Neural progenitor cell (in vitro differentiated cells): ENCODE data around the gene NBEAL2. TPM values are rescaled to one million over a fixed set of nuclear protein-coding genes. Genes with fewer than 3 reads are reported as not detected.

Experiments
- DNase-seq: peaks from one replicate; pipeline ENCODE4 v3.0.0-alpha.2; 2016; ENCODE audit warnings: low spot score
- H2AFZ ChIP-seq: fragments of 200-600 bp; sonication (generic); replicated peaks from 2 replicates; pipeline ENCODE4 v1.6.1; 2016; ENCODE audit warnings: antibody characterized with exemption
- H3F3A ChIP-seq: fragments of 200-600 bp; sonication (generic); 2 replicates; pipeline ENCODE4 v1.6.1; 2016; ENCODE audit warnings: antibody characterized with exemption, low read depth
- H3K27ac ChIP-seq: fragments of 200-600 bp; sonication (generic); 2 replicates; pipeline ENCODE4 v1.5.1; 2016; ENCODE audit warnings: mild to moderate bottlenecking
- H3K27me3 ChIP-seq: fragments of 200-600 bp; sonication (generic); 2 replicates; pipeline ENCODE4 v1.6.1; 2016; ENCODE audit warnings: mild to moderate bottlenecking, moderate library complexity
- H3K36me3 ChIP-seq: fragments of 200-600 bp; sonication (generic); 2 replicates; pipeline ENCODE4 v1.5.1; 2016
- H3K4me1 ChIP-seq: fragments of 200-600 bp; sonication (generic); 2 replicates; pipeline ENCODE4 v1.6.1; 2016; ENCODE audit warnings: mixed run types
- H3K4me2 ChIP-seq: fragments of 200-600 bp; sonication (generic); 2 replicates; pipeline ENCODE4 v1.6.1; 2016
- H3K4me3 ChIP-seq: fragments of 200-600 bp; sonication (generic); 2 replicates; pipeline ENCODE4 v1.5.1; 2016
- H3K79me2 ChIP-seq: fragments of 200-600 bp; sonication (generic); 2 replicates; pipeline ENCODE4 v1.6.1; 2016; ENCODE audit warnings: low read depth
- H3K9ac ChIP-seq: fragments of 200-600 bp; sonication (generic); 2 replicates; pipeline ENCODE4 v1.6.1; 2016
- H3K9me3 ChIP-seq: fragments of 200-600 bp; sonication (generic); 2 replicates; pipeline ENCODE4 v1.5.1; 2016; ENCODE audit warnings: low read depth
- H4K20me1 ChIP-seq: fragments of 200-600 bp; sonication (generic); 2 replicates; pipeline ENCODE4 v1.6.1; 2016; ENCODE audit warnings: low read depth
- H3K27ac Mint-ChIP-seq: 3 replicates; pipeline ENCODE4 v1.8.0; 2021; ENCODE audit warnings: mixed read lengths
- H3K27me3 Mint-ChIP-seq: 2 replicates; pipeline ENCODE4 v1.8.0; 2022; ENCODE audit warnings: low read depth, mild to moderate bottlenecking, inconsistent platforms, moderate library complexity, mixed read lengths; ENCODE audit not compliant: insufficient read depth
- H3K36me3 Mint-ChIP-seq: 3 replicates; pipeline ENCODE4 v1.8.0; 2021; ENCODE audit warnings: mixed read lengths
- H3K4me1 Mint-ChIP-seq: 3 replicates; pipeline ENCODE4 v1.8.0; 2021; ENCODE audit warnings: mixed read lengths
- H3K4me3 Mint-ChIP-seq: 3 replicates; pipeline ENCODE4 v1.8.0; 2021; ENCODE audit warnings: mild to moderate bottlenecking, moderate library complexity, mixed read lengths
- H3K9me3 Mint-ChIP-seq: 3 replicates; pipeline ENCODE4 v1.8.0; 2020; ENCODE audit warnings: mixed read lengths
- CTCF ChIP-seq: fragments of 200-600 bp; sonication (generic); IDR thresholded peaks from 2 replicates; pipeline ENCODE4 v1.5.1; 2017; ENCODE audit warnings: antibody characterized with exemption, mild to moderate bottlenecking
- EZH2 ChIP-seq: fragments of 200-600 bp; sonication (generic); IDR thresholded peaks from 2 replicates; pipeline ENCODE4 v1.6.1; 2017; ENCODE audit warnings: antibody characterized with exemption, mild to moderate bottlenecking, moderate library complexity
- EZH2phosphoT487 ChIP-seq: fragments of 200-600 bp; sonication (generic); IDR thresholded peaks from 2 replicates; pipeline ENCODE4 v1.6.1; 2017; ENCODE audit warnings: antibody characterized with exemption
- total RNA-seq: library from RNA; depleted of rRNA; stranded (reverse); fragments of >200 nt; gene quantifications from 2 replicates; pipeline ENCODE4 v1.2.3, GENCODE V29; 2015; ENCODE audit warnings: low replicate concordance

The NBEAL2 gene
- total RNA-seq, 1 donor from 2014 or later, result 6.3 TPM

GRCh38 chr3:46979958-46980497 is 562 bp downstream of the NBEAL2 start:
- peaks cover 14% of the 10 kb centered on the region for H4K20me1 ChIP-seq
- no peak overlapping the region for H3K27ac Mint-ChIP-seq

GRCh38 chr3:46981932-46982471 is 2.5 kb downstream of the NBEAL2 start:
- Histone ChIP-seq H3F3A (no peaks in the 10 kb centered on the region), H3K27ac (no peak overlapping the region), H3K9me3 (no peaks in the 10 kb centered on the region), H3K36me3 (no peaks in the 10 kb centered on the region), H3K9ac (no peak overlapping the region), H3K4me1 (peaks cover under 1% of the 10 kb centered on the region), H2AFZ (no peak overlapping the region), H3K27me3 (no peaks in the 10 kb centered on the region), H3K79me2 (no peaks in the 10 kb centered on the region), H3K4me2 (no peak overlapping the region), H3K4me3 (no peak overlapping the region), H4K20me1 (no peaks in the 10 kb centered on the region)
- DNase-seq, result no peak
- Mint-ChIP-seq H3K27ac (no peak overlapping the region), H3K27me3 (peaks cover 10% of the 10 kb centered on the region), H3K4me1 (peaks cover 20% of the 10 kb centered on the region), H3K36me3 (no peaks in the 10 kb centered on the region), H3K4me3 (no peak overlapping the region), H3K9me3 (no peaks in the 10 kb centered on the region)
- TF ChIP-seq EZH2, result no peak
- TF ChIP-seq CTCF, result no peak
- TF ChIP-seq EZH2phosphoT487, result no peak

More at GRCh38 chr3:46979958-46980497, 562 bp downstream of the NBEAL2 start:
- no peak for TF ChIP-seq EZH2phosphoT487
- TF ChIP-seq CTCF, result no peak
- no peak for TF ChIP-seq EZH2
- no peaks in the 10 kb centered on the region for H3K27me3 ChIP-seq
- H3K27me3 Mint-ChIP-seq, result peaks cover 9% of the 10 kb centered on the region
- no peak overlapping the region for H3K27ac ChIP-seq
- H3K36me3 ChIP-seq, result no peaks in the 10 kb centered on the region
- no peaks in the 10 kb centered on the region for H3K9me3 Mint-ChIP-seq
- H2AFZ ChIP-seq, result peak overlapping the region; percentile 92
- H3K9ac ChIP-seq, result no peak overlapping the region
- H3F3A ChIP-seq, result no peaks in the 10 kb centered on the region
- peaks cover 15% of the 10 kb centered on the region for H3K79me2 ChIP-seq
- H3K4me1 ChIP-seq, result no peaks in the 10 kb centered on the region
- H3K36me3 Mint-ChIP-seq, result no peaks in the 10 kb centered on the region
- DNase-seq, result no peak
- peak overlapping the region; percentile 68 for H3K4me3 ChIP-seq
- H3K4me1 Mint-ChIP-seq, result peaks cover 29% of the 10 kb centered on the region
- H3K4me2 ChIP-seq, result peak overlapping the region; percentile 88
- peak overlapping the region; percentile 85 for H3K4me3 Mint-ChIP-seq
- no peaks in the 10 kb centered on the region for H3K9me3 ChIP-seq

GRCh38 chr3:46982546-46982945 is 3.1 kb downstream of the NBEAL2 start:
- no peaks in the 10 kb centered on the region for H3K36me3 Mint-ChIP-seq
- Histone ChIP-seq H3K79me2 (no peaks in the 10 kb centered on the region), H4K20me1 (no peaks in the 10 kb centered on the region), H2AFZ (no peak overlapping the region), H3K36me3 (no peaks in the 10 kb centered on the region), H3K4me3 (no peak overlapping the region), H3K9me3 (no peaks in the 10 kb centered on the region), H3K9ac (no peak overlapping the region), H3K27ac (no peak overlapping the region), H3K4me1 (peaks cover 5% of the 10 kb centered on the region), H3K4me2 (no peak overlapping the region), H3F3A (no peaks in the 10 kb centered on the region), H3K27me3 (no peaks in the 10 kb centered on the region)
- no peak overlapping the region for H3K4me3 Mint-ChIP-seq
- H3K27ac Mint-ChIP-seq, result no peak overlapping the region
- no peaks in the 10 kb centered on the region for H3K9me3 Mint-ChIP-seq
- H3K27me3 Mint-ChIP-seq, result peaks cover 10% of the 10 kb centered on the region
- TF ChIP-seq CTCF (no peak), EZH2phosphoT487 (no peak), EZH2 (no peak)
- DNase-seq, result no peak
- peaks cover 16% of the 10 kb centered on the region for H3K4me1 Mint-ChIP-seq
